HEK293T (cell line): ENCODE data around the gene VHLL.

Experiments used
- BHLHE40 ChIP-seq: fragments of 450-650 bp; IDR thresholded peaks from 2 replicates; pipeline ENCODE4 v1.6.1; 2016; ENCODE audit warnings: mild to moderate bottlenecking, moderate library complexity, borderline replicate concordance
- CTBP1 ChIP-seq: fragments of 450-650 bp; IDR thresholded peaks from 2 replicates; pipeline ENCODE4 v1.6.1; 2016; ENCODE audit warnings: borderline replicate concordance
- ELF4 ChIP-seq: fragments of 450-650 bp; IDR thresholded peaks from 2 replicates; pipeline ENCODE4 v1.6.1; 2017; ENCODE audit warnings: antibody characterized with exemption
- FOXA1 ChIP-seq: fragments of 450-650 bp; IDR thresholded peaks from 2 replicates; pipeline ENCODE4 v1.6.1; 2016; ENCODE audit warnings: mild to moderate bottlenecking
- FOXK2 ChIP-seq: fragments of 450-650 bp; IDR thresholded peaks from 2 replicates; pipeline ENCODE4 v1.6.1; 2016; ENCODE audit warnings: mild to moderate bottlenecking
- FOXM1 ChIP-seq: fragments of 450-650 bp; IDR thresholded peaks from 2 replicates; pipeline ENCODE4 v1.6.1; 2017; ENCODE audit warnings: mild to moderate bottlenecking, borderline replicate concordance
- L3MBTL2 ChIP-seq: fragments of 450-650 bp; conservative IDR thresholded peaks from 2 replicates; pipeline ENCODE4 v1.6.1; 2016; ENCODE audit warnings: mild to moderate bottlenecking
- LEF1 ChIP-seq: fragments of 450-650 bp; IDR thresholded peaks from 2 replicates; pipeline ENCODE4 v1.6.1; 2017; ENCODE audit warnings: mild to moderate bottlenecking, borderline replicate concordance
- SP1 ChIP-seq: fragments of 450-650 bp; IDR thresholded peaks from 2 replicates; pipeline ENCODE4 v1.6.1; 2017
- ZNF384 ChIP-seq: fragments of 450-650 bp; IDR thresholded peaks from 2 replicates; pipeline ENCODE4 v1.6.1; 2016
- TF ChIP-seq, protein P1 (sequence below): fragments of 450-650 bp; IDR thresholded peaks from 2 replicates; pipeline ENCODE4 v1.6.1; 2016

DNA sequence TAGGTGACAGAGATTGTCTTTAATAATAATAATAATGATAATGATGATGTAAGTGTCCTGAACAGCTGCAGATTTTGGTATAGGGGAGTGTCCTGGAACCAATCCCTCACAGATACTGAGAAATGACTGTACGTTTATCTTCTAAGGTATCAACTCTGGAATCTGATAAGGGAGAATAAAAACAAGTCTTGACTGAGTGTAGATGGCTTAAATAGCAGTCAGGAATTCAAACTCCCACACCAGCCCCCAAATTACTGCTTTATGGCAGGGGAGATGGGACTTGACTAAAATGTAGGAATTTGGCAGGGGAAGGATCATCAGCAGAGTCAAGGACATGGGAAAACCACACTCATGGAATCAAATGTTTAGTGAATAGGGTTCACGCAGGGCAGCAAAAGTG, 6.1 kb upstream of the VHLL start:
- TF ChIP-seq FOXM1 (no peak), LEF1 (no peak), ZNF384 (no peak), BHLHE40 (no peak), FOXA1 (no peak), CTBP1 (no peak), FOXK2 (no peak), ELF4 (no peak), L3MBTL2 (no peak), SP1 (no peak)
- TF ChIP-seq, protein P1, sequence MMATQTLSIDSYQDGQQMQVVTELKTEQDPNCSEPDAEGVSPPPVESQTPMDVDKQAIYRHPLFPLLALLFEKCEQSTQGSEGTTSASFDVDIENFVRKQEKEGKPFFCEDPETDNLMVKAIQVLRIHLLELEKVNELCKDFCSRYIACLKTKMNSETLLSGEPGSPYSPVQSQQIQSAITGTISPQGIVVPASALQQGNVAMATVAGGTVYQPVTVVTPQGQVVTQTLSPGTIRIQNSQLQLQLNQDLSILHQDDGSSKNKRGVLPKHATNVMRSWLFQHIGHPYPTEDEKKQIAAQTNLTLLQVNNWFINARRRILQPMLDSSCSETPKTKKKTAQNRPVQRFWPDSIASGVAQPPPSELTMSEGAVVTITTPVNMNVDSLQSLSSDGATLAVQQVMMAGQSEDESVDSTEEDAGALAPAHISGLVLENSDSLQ = no peak
